H9 (cell line): ENCODE data around the gene FGFR3. TPM values are rescaled to one million over a fixed set of nuclear protein-coding genes. Genes with fewer than 3 reads are reported as not detected.

Experiments used
- DNase-seq: peaks from one replicate; pipeline ENCODE4 v3.0.0-alpha.2; 2017
- H2AFZ ChIP-seq: one replicate; pipeline ENCODE4 v1.6.1; 2013; ENCODE audit warnings: mild to moderate bottlenecking, low read length, control low read depth, moderate library complexity
- H2AK5ac ChIP-seq: 2 replicates; pipeline ENCODE4 v1.6.1; 2013; ENCODE audit warnings: low read length, control low read depth, mixed read lengths; ENCODE audit not compliant: insufficient read length
- H2BK120ac ChIP-seq: one replicate; pipeline ENCODE4 v1.6.1; 2013; ENCODE audit warnings: low read depth, mild to moderate bottlenecking, low read length, control low read depth, inconsistent platforms; ENCODE audit not compliant: poor library complexity, severe bottlenecking
- H2BK12ac ChIP-seq: 2 replicates; pipeline ENCODE4 v1.6.1; 2013; ENCODE audit warnings: low read length, control low read depth, mixed read lengths, low read depth; ENCODE audit not compliant: insufficient read length
- H2BK15ac ChIP-seq: 2 replicates; pipeline ENCODE4 v1.6.1; 2013; ENCODE audit warnings: low read depth, low read length, control low read depth
- H2BK20ac ChIP-seq: one replicate; pipeline ENCODE4 v1.6.1; 2013; ENCODE audit warnings: low read depth, mild to moderate bottlenecking, low read length, control low read depth, inconsistent platforms; ENCODE audit not compliant: poor library complexity, severe bottlenecking
- H2BK5ac ChIP-seq: 2 replicates; pipeline ENCODE4 v1.6.1; 2013; ENCODE audit warnings: low read length, control low read depth, mixed read lengths; ENCODE audit not compliant: insufficient read length
- H3K14ac ChIP-seq: 2 replicates; pipeline ENCODE4 v1.6.1; 2013; ENCODE audit warnings: low read length, control low read depth; ENCODE audit not compliant: insufficient read depth
- H3K18ac ChIP-seq: 2 replicates; pipeline ENCODE4 v1.6.1; 2013; ENCODE audit warnings: low read depth, mild to moderate bottlenecking, mixed read lengths, low read length, control low read depth; ENCODE audit not compliant: insufficient read length
- H3K23ac ChIP-seq: 2 replicates; pipeline ENCODE4 v1.6.1; 2013; ENCODE audit warnings: low read length, control low read depth, mixed read lengths, low read depth; ENCODE audit not compliant: insufficient read length
- H3K23me2 ChIP-seq: 2 replicates; pipeline ENCODE4 v1.6.1; 2013; ENCODE audit warnings: low read depth, mild to moderate bottlenecking, mixed read lengths, low read length, control low read depth; ENCODE audit not compliant: insufficient read length, poor library complexity, severe bottlenecking
- H3K27ac ChIP-seq: 2 replicates; pipeline ENCODE4 v1.5.1; 2013; ENCODE audit warnings: low read length, control low read depth, mixed read lengths, low read depth; ENCODE audit not compliant: insufficient read length
- H3K27me3 ChIP-seq: 2 replicates; pipeline ENCODE4 v1.6.1; 2013; ENCODE audit warnings: low read length, control low read depth, inconsistent platforms; ENCODE audit not compliant: insufficient read depth
- H3K4ac ChIP-seq: 2 replicates; pipeline ENCODE4 v1.6.1; 2013; ENCODE audit warnings: low read depth, mild to moderate bottlenecking, control low read depth, inconsistent platforms, low read length, moderate library complexity
- H3K4me1 ChIP-seq: 2 replicates; pipeline ENCODE4 v1.6.1; 2013; ENCODE audit warnings: low read length, control low read depth, inconsistent platforms; ENCODE audit not compliant: insufficient read depth
- H3K4me2 ChIP-seq: 2 replicates; pipeline ENCODE4 v1.6.1; 2013; ENCODE audit warnings: low read length, control low read depth, mixed read lengths; ENCODE audit not compliant: insufficient read length, insufficient read depth
- H3K56ac ChIP-seq: 2 replicates; pipeline ENCODE4 v1.6.1; 2013; ENCODE audit warnings: low read depth, mild to moderate bottlenecking, mixed read lengths, low read length, control low read depth; ENCODE audit not compliant: insufficient read length
- H3K79me1 ChIP-seq: 2 replicates; pipeline ENCODE4 v1.6.1; 2013; ENCODE audit warnings: low read depth, mild to moderate bottlenecking, moderate library complexity, low read length, control low read depth, inconsistent platforms; ENCODE audit not compliant: insufficient read depth, poor library complexity, severe bottlenecking
- H3K79me2 ChIP-seq: 2 replicates; pipeline ENCODE4 v1.6.1; 2013; ENCODE audit warnings: low read length, control low read depth, inconsistent platforms; ENCODE audit not compliant: insufficient read depth
- H3K9ac ChIP-seq: 2 replicates; pipeline ENCODE4 v1.6.1; 2013; ENCODE audit warnings: low read length, control low read depth, mixed read lengths; ENCODE audit not compliant: insufficient read length; ENCODE audit errors: extremely low read depth
- H3K9me3 ChIP-seq: one replicate; pipeline ENCODE4 v1.6.1; 2013; ENCODE audit warnings: low read depth, low read length, inconsistent platforms; ENCODE audit not compliant: control insufficient read depth
- H3T11ph ChIP-seq: one replicate; pipeline ENCODE4 v1.6.1; 2013; ENCODE audit warnings: mild to moderate bottlenecking, low read length, control low read depth, inconsistent platforms
- H4K20me1 ChIP-seq: one replicate; pipeline ENCODE4 v1.6.1; 2013; ENCODE audit not compliant: control insufficient read depth, insufficient read length, insufficient read depth
- H4K5ac ChIP-seq: 2 replicates; pipeline ENCODE4 v1.6.1; 2013; ENCODE audit warnings: low read depth, mild to moderate bottlenecking, mixed read lengths, low read length, control low read depth; ENCODE audit not compliant: insufficient read length
- H4K8ac ChIP-seq: replicated peaks from 2 replicates; pipeline ENCODE4 v1.6.1; 2013; ENCODE audit warnings: low read length, control low read depth, mixed read lengths, low read depth; ENCODE audit not compliant: insufficient read length
- H4K91ac ChIP-seq: 2 replicates; pipeline ENCODE4 v1.6.1; 2013; ENCODE audit warnings: low read depth, mild to moderate bottlenecking, moderate library complexity, mixed read lengths, low read length, control low read depth; ENCODE audit not compliant: insufficient read length
- H3K27ac Mint-ChIP-seq, 3 experiments: 2 replicates in 2 of 3; 3 replicates in 1 of 3; pipeline ENCODE4 v1.8.0; 2020 to 2021; ENCODE audit warnings: mixed read lengths in 3 of 3, mild to moderate bottlenecking in 1 of 3, moderate library complexity in 1 of 3
- H3K27me3 Mint-ChIP-seq: 2 replicates; pipeline ENCODE4 v1.8.0; 2021; ENCODE audit warnings: low read depth, mild to moderate bottlenecking, moderate library complexity, mixed read lengths
- H3K36me3 Mint-ChIP-seq, 3 experiments: 2 replicates in 2 of 3; 3 replicates in 1 of 3; pipeline ENCODE4 v1.8.0; 2020 to 2021; ENCODE audit warnings: low read depth in 3 of 3, mixed read lengths in 3 of 3; ENCODE audit not compliant: insufficient read depth in 1 of 3
- H3K4me1 Mint-ChIP-seq, 2 experiments: 2 replicates each; pipeline ENCODE4 v1.8.0; 2020; ENCODE audit warnings: mixed read lengths in 2 of 2
- H3K4me3 Mint-ChIP-seq, 2 experiments: 2 replicates in 1 of 2; 3 replicates in 1 of 2; pipeline ENCODE4 v1.8.0; 2020 to 2021; ENCODE audit warnings: mild to moderate bottlenecking in 2 of 2, mixed read lengths in 2 of 2, moderate library complexity in 1 of 2
- H3K9me3 Mint-ChIP-seq, 2 experiments: 2 replicates in 1 of 2; 3 replicates in 1 of 2; pipeline ENCODE4 v1.8.0; 2020; ENCODE audit warnings: mild to moderate bottlenecking in 2 of 2, mixed read lengths in 2 of 2, moderate library complexity in 1 of 2
- WGBS: extraction: QIAGEN DNeasy Blood & Tissue Kit; methylation state at CpG from one replicate; pipeline ENCODE4 v1.1.7; 2013; ENCODE audit warnings: missing lambda C conversion rate, low lambda C conversion rate, mixed read lengths; ENCODE audit not compliant: insufficient read length; ENCODE audit errors: extremely low coverage; 5-methylcytosine and 5-hydroxymethylcytosine counted together
- total RNA-seq: library from RNA; stranded (reverse); gene quantifications from 2 replicates; pipeline ENCODE4 v1.2.1, GENCODE V29; 2021
- TF ChIP-seq, protein P1 (sequence below): fragments of 200-600 bp; sonication (generic); conservative IDR thresholded peaks from 3 replicates; pipeline ENCODE4 v1.8.0; 2021; ENCODE audit warnings: antibody characterized with exemption, mild to moderate bottlenecking

The FGFR3 gene
- total RNA-seq, 1 experiment from 2014 or later: 75.7 TPM

- Histone ChIP-seq H2BK20ac (no peak overlapping the region), H3T11ph (no peak overlapping the region), H2BK12ac (no peak overlapping the region), H2AFZ (no peak overlapping the region), H2BK120ac (no peak overlapping the region), H3K56ac (no peak overlapping the region), H3K27ac (no peak overlapping the region), H2BK5ac (no peak overlapping the region), H4K5ac (no peak overlapping the region), H3K9me3 (no peaks in the 10 kb centered on the region), H3K4me1 (no peaks in the 10 kb centered on the region), H3K27me3 (no peaks in the 10 kb centered on the region), H3K9ac (no peak overlapping the region), H3K18ac (no peak overlapping the region), H4K8ac (no peak overlapping the region), H3K4me2 (no peak overlapping the region), H3K14ac (no peak overlapping the region; the same call in 1 of the 2 replicates), H2BK15ac (no peak overlapping the region), H3K79me2 (no peaks in the 10 kb centered on the region), H4K20me1 (no peaks in the 10 kb centered on the region), H3K23me2 (no peaks in the 10 kb centered on the region), H3K23ac (no peak overlapping the region), H3K79me1 (no peaks in the 10 kb centered on the region), H3K4ac (no peak overlapping the region), H2AK5ac (no peak overlapping the region), H4K91ac (no peak overlapping the region)
- TF ChIP-seq, protein P1, sequence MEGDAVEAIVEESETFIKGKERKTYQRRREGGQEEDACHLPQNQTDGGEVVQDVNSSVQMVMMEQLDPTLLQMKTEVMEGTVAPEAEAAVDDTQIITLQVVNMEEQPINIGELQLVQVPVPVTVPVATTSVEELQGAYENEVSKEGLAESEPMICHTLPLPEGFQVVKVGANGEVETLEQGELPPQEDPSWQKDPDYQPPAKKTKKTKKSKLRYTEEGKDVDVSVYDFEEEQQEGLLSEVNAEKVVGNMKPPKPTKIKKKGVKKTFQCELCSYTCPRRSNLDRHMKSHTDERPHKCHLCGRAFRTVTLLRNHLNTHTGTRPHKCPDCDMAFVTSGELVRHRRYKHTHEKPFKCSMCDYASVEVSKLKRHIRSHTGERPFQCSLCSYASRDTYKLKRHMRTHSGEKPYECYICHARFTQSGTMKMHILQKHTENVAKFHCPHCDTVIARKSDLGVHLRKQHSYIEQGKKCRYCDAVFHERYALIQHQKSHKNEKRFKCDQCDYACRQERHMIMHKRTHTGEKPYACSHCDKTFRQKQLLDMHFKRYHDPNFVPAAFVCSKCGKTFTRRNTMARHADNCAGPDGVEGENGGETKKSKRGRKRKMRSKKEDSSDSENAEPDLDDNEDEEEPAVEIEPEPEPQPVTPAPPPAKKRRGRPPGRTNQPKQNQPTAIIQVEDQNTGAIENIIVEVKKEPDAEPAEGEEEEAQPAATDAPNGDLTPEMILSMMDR: no peak
- Mint-ChIP-seq H3K4me3 (no peak overlapping the region), H3K27ac (peak overlapping the region in 1 of 3 experiments; percentile 77; a peak in 1 of 7 replicates), H3K27me3 (no peaks in the 10 kb centered on the region; the same call in 1 of the 2 replicates), H3K4me1 (peaks cover 8 to 21% of the 10 kb centered on the region in 2 experiments), H3K36me3 (no peaks in the 10 kb centered on the region), H3K9me3 (no peaks in the 10 kb centered on the region)
- no peak for DNase-seq
- no CpG with 5 or more reads among the region's 17 CpGs for WGBS
Observed at GRCh38 chr4:1757836-1758235, 35.3 kb upstream of the FGFR3 start.
